Frontal cortex (tissue), 4 donors: Measurements from ENCODE around the gene GLT8D1. TPM values are rescaled to one million over a fixed set of nuclear protein-coding genes. Genes with fewer than 3 reads are reported as not detected.
A peak's percentile ranks its signal among the peaks of the same experiment; 100 is the strongest.

Experiments
- DNase-seq, 2 donors: peaks; one replicate each; pipeline ENCODE4 v3.0.0; 2012; ENCODE audit warnings: low spot score in 2 of 2
- FAIRE-seq: peaks from 2 replicates; lab custom pipeline; 2012; peaks lifted over from hg19 to GRCh38; lab: Jason Lieb, UNC
- total RNA-seq: library from RNA; depleted of rRNA; stranded (reverse); fragments of >200 nt; gene quantifications from one replicate; pipeline ENCODE4 v1.2.3, GENCODE V29; 2014
- donor health status: control.
- donor health status: control.
- donor health status: control.

Gene GLT8D1
- total RNA-seq, 1 donor from 2014 or later = 57.9 TPM

DNA sequence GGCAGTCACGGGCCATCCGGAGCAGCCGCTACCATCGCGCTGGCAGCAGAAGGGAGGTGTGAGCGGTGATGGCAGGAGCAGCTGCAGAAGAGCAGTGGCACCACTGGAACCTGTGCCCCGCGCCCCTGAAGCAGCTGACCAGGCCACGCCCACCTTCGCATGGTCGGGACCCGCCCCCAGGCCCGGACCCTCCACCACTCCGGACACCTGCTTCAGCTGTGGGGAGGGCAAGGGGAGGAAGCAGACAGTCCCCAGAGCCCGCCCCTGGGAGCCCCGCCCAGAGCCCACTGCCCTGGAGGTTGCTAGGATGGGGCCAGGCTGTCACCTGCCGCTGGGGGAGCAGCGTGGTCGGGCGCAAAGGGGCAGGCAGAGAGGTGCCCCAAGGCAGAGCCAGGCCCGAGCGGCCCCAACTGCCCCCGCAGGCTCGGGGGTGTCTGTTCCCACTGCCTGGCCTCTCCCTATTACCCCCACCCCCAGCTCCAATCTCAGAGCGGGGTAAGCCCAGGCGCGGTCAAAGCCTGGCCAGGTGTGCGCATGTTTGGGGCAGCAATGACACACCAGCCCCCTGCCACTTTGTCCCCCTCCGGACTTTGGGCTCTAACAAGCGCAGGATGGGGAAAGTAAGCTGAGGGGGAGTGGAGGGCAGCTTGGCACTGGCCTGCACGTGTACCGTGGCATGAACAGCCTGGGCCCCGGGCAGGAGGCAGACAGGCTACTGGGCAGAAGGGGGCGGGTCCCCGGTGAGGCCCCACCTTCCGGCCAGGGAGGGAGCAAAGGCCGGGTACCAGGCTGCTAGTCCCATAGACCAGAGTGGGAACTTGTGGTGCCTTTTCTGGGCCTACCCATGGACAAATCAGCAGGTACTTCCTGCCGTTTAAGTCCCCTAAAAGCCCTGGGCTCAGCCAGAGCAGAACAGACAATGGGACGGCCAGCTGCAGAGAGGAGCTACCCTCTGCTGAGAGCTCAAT, 9.0 kb upstream of the GLT8D1 start:
- DNase-seq (no peak), FAIRE-seq (no peak)

DNA sequence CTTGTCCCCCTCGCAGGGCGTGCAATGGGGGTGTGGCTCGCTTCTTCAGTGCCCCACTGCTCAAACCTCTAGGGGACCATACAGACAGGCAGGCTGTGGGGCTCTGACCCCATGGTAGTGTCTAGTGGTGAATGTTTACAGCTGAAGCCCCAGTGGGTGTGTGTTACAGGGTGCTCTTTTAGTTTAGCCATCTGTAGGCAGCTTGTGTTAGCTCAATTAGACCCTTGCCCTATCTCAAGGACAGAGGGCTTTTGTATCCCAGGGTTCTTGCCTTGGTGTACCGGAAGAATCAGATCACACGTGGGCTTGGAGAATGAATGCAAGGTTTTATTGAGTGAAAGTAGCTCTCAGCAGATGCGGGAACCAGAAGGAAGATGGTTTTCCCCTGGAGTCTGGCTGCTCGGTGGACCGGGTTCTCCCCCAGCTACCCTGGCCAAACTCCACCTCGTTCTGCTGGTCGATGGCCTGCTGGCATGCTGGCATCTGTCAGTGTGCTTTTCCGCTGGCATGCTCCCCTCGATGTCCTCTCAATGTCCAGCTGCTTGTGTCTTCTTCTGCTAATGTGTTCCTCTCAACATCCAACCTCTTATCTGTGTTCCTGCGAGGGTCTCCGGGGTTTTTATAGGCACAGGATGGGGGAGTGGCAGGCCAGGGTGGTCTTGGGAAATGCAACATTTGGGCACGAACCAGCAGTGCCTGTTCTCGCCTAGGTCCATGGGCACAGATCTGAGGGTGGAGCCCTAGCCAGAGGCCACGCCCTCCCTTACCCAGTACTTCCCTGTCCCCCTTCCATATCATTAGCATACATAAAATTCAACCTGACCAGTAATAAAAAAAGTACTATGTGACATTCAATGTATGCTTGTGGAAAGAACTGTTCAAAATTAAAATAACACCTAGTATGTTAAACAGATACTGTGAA, 7.0 kb upstream of the GLT8D1 start:
- DNase-seq (no peak), FAIRE-seq (no peak)

DNA sequence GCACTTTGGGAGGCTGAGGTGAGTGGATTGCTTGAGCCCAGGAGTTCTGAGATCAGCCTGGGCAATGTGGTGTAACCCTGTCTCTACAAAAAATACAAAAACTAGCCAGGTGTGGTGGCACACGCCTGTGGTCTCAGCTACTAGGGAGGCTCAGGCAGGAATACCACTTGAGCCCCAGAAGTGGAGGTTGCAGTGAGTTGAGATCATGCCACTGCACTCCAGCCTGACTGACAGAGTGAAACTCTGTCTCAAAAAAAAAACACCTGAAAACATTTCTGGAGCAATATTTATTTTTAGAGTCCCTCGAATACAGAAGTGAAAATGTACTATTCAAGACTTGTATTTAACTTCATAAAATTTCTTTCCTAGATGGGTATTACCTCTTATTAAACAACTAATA, 4.9 kb upstream of the GLT8D1 start:
- no peak for FAIRE-seq

DNA sequence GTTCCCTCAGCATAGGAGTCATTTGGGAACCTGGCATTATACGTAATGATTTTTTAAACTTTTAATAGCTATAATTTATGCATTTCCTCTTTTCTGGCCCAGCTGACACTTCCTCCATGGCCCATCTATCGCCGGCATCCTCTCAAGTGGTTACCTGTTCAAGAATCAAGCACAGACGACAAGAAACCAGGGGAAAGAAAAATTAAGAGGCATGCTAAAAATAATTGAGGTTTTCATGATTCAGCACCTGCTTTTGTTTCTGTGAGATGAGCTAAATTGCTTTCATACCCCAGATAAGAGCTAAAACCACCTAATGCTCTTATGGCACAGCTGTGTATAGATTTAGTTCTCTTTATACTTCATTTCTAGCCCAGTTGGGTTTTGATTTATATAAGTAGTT, 2.0 kb upstream of the GLT8D1 start:
- FAIRE-seq = no peak
- DNase-seq = no peak

More for the DNA sequence above, 4.9 kb upstream of the GLT8D1 start:
- no peak for DNase-seq

DNA sequence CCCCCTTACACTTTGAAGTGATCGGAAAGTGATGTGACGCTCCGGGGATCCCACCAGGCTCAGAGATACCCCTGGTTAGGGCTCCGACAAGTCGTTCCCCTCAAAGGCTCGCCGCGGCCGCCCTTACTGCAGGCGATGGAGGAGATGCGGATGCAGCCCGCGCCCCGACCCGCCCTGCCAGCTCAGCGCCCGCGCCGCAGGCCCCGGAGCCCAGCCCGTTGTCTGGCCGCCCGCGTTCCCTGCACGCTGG, 228 bp downstream of the GLT8D1 start:
- no peak for FAIRE-seq
- no peak for DNase-seq

DNA sequence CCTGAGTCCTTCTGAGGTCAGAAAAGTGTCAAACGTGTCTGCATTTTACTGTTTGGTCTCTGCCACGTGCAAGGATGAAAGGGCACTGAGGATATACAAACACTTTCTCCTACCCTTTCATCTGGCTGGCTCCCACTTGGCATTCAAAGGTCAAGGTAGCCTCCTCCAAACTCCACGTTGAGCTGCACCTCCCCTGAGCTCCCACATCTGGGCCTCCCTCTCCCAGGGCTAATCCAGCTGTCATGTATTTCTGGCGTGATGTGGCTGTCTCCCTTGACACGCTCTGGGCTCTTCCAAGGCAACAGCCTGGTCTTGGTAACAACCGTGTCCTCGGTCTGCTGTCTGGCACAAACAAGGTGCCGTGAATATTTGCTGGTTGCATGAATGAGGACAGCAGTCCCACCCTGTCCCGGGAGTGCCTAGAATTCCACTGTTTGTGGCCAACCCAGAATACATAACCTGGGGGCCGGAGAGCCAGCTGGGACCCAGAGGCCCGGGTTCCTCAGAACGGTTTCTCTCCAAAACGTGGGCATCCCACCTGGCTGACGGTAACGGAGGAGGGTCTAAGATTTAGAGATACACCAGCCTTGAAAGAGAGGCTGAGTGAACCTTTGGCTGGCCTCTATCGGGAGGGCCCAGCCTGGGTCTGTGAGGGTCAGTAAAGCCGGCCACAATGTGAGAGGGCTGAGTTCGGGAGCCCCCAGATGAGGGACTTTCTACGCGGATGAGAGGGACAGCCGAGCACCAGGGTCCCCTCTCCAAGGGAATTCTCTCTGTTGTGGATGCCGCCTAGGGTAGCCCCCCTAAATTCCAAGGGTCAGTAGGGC, 767 bp downstream of the GLT8D1 start:
- peak in 1 of 2 donors; percentile 26 for DNase-seq
- FAIRE-seq = no peak

DNA sequence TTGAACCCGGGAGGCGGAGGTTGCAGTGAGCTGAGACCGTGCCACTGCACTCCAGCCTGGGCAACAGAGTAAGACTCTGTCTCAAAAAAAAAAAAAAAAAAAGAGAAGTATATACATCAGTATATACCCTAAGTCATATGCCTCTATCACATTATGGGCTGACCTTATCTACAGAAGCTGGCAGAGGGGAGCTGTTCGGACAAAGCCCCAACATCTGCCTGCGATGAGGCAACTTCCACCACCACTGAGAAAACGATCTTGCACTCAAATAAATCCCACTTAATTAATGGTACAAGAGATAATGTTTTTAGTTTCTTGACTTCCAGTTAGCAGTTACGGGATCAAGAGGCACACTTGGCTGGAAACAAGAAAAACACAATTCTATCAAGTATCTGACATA, 2.2 kb downstream of the GLT8D1 start:
- no peak for FAIRE-seq
- no peak for DNase-seq

DNA sequence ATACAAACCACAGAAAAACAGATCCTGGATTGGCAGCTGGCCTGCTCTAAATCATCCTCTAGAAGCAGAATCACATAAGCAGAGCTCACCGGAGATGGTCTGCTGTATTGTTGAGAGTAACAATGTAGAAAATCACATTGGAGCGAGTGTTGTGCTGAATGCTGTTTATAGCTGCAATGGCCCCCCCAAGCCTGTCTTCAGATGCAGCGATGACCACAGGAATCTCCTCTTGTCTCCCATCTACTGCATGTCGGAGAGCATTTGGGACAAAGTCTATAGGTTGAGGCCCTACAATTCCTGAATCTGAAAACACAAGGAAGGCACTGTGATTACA, 8.0 kb downstream of the GLT8D1 start:
- FAIRE-seq = no peak

DNA sequence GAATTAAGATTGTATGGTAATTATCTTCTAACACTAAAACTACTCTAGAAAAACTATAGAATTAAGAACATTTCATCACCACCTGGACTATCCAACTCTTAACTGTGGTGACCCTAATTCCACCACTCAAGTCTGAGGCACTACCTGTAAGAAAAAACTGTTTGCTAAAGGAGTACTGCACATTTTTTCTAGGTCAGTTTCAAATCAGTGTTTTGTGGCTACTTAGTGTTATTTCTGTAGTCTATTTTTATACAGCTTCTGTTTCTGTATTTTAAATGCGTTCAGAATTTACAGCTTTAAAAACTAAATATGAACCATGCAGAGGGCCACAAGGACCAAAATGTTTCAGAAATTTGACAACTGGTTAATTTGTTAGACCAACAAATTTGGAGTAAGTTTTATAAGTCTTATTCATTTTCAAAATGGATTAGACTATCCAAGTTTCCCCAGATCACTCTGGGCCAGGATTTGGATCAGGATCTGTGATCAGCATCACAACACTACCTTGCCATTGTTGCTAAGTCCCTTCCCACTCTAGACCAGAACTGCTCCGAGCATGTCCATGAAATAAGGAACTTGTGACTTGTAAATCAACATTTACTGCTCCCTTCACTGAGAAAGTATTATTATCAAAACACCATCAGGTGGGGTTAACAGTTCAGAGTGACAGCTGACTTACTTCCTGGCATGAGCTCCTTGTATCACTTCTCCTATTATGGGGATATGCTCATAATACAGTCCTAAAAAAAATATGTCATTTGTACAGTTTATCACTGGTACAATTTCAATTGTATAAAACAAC, 8.6 kb downstream of the GLT8D1 start:
- no peak for FAIRE-seq
- no peak for DNase-seq

More for the DNA sequence above, 8.0 kb downstream of the GLT8D1 start:
- no peak for DNase-seq

DNA sequence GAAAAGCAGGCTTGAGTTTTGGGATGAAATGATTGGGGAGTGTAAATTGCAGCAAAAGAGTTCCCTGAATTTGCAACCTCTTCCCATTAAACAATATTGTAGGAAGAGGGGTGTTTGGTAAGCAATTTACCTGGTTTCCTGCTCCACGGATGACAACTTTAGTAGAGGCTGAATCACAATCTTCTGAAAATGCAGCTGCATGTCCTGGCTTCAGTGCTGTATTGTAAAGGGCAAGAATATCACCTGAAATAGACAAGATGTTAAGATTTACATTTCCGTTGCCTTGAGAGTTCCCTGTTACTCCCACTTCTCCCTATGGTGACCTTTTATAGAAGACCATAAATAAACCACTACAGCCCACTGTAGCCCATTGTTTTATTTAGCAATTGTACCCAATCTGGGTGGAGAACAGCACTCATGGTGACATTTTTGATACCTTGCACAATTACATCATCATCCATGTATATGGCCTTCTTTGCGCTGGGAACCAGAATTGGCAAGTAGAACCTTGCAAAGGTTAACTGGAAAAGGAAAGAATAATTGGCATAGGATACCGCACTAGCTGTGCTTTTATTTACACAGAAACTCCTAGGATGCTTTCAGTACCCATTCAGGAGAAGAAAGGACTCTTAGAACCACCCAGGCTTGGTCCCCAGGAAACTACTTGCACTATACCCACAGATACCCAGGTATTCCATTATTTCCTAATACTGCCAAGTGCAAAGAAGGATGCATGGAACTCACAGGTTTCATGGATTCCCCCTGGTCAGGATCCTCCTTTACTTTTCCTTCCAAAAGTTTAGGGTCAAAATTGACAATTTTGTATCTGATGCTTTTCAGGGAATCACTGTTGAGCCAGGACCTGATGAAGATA, 9.6 kb downstream of the GLT8D1 start:
- FAIRE-seq (no peak), DNase-seq (no peak)

DNA sequence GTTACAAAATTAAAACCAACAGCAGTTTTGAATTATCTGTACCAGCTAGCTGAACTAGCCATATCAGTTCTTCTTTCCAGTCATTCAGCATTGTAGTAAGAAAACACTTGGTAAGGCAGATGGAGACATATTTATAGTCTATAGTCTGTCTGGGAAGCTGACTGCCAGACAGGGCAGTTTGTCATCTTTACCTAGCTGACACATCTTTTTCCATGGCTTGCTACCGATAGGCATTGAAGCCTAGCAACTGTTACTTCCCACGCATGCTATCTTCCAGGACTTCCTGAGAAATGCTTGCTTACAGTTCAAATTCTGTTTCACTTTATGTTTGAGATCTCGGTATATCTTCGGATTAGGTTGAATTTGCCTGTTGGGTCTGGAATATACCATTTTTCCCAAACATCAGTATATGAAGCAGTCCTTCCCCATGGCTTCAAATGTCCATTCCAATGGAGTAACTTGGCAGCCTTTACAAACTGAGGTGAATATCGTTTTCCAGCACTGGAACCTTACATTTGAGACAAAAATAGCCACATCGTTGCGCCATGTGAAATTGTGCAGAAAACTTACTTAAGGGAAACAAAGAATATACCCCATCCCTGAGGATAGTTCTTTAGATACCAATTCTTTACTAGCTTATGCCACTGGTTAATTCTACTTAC, 10.9 kb downstream of the GLT8D1 start:
- DNase-seq (no peak), FAIRE-seq (no peak)

DNA sequence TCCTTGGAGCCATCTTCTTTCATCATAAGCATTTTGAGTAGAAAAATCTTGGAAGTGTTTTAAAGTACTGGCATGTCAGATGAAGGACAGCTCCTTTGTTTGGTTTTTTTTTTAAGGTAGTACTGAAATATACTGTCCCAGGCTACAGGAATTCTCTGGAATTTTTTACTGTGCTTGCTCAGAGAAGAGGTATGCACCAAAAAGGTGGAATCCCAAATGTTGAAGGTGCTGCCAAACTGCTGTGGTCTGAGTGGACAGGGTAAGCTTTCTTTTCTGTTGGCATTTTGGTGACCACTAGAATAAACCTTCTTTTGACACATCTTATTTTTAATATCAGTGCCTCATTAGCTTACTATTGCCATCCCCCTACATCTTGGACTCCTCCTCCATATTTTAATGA, 12.5 kb downstream of the GLT8D1 start:
- FAIRE-seq (no peak), DNase-seq (no peak)

DNA sequence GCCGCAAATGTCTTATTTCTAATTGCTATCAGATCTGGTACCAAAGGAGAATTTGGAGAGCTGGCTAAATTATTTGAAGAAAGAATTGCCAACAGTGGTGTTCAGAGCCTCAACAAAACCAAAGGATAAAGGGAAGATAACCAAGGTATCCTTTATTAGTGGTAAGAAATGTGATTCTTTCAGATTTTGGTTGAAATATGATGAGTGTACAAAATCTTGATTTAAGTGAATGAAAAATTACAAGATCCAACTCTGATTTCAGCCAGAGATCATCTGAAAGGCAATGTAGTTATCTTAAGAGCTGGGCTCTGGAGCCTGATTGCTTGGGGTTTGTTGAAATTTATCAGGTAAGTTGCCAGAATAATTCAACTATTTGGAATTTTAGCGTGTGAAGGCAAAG, 15.0 kb downstream of the GLT8D1 start:
- DNase-seq (no peak), FAIRE-seq (no peak)

DNA sequence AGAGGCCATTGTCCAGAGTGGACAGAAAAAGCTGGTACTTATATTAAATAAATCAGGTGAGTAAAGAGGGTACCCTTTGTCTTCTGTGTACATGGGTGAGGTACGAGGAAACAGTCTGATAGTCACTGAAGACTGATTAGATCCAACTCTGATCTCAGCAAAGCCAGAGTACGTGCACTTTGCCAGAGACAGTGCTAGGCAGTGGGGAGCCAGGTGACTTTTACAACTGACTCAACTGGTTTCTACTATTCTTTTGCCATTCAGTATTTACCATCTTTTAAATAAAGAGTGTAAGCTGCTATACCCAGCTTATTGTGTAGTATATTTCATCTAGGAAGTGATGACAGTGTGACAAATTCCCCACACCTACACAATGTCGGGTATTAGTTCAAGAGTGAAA, 16.4 kb downstream of the GLT8D1 start:
- no peak for DNase-seq
- no peak for FAIRE-seq

DNA sequence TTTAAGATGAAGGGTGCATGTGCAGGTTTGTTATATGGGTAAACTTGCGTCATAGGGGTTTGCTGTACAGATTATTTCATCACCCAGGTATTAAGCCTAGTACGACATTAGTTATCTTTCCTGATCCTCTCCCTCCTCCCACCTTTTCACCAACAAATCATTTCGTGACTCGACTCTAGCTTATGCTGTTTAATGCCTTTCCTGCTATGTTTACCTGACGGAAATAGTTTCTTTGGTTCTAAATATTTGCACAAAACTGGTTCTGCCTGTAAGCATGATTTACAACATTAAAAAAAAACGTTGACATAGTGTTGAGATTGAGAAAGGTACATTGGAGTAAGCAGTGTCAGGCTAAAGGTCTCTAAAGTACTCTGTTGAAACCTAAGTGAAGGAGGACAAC, 17.3 kb downstream of the GLT8D1 start:
- FAIRE-seq (no peak), DNase-seq (no peak)

DNA sequence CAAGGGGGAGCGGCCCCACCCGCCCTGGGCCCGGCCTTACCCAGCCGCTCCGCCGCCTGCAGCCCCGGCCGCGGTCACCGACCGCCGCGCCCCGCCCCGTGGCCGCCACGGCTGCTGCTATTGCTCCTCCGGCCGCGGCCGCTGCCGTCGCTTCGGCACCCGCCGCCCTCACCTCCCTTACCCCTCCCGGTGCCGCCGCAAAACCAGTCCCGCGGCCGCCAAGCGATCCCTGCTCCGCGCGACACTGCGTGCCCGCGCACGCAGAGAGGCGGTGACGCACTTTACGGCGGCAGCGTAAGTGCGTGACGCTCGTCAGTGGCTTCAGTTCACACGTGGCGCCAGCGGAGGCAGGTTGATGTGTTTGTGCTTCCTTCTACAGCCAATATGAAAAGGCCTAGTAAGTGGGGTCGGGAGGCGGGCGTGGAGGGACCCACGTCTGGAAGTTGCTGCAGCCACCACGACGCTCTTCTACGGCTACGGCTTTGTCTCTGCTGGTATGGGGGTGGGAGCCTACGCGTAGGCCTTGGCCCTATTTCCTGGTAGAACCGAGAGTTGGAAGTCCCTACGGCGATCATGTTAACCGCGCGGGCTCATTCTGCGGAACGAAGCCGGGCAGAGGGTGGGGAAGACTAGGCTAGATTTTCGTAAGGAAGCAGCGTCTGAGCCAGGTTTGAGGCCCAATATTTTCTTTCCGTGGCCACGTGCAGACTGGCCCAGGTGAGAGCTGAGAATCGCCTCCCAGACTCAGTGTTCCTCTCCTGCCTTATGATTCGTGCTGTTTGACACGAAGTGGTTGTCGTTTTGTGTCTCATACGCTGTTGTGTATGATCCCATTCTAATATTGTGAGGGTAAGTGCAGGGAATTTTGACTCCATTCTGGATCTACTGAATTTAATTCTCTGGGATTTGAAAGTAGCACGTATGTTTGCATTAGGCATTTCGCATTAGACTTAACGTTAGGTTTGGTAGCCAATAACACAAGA, 19.6 kb downstream of the GLT8D1 start, which contains the start of the genes GNL3 and PBRM1:
TSS of gene GNL3 (plus strand) at position 324 of the 983 bp plus-strand sequence. CDS start at position 385, 61 bp downstream.
TSS of gene PBRM1 (minus strand) at position 205 of the 983 bp plus-strand sequence.
- FAIRE-seq (no peak), DNase-seq (peak; percentile 89 to 90)

DNA sequence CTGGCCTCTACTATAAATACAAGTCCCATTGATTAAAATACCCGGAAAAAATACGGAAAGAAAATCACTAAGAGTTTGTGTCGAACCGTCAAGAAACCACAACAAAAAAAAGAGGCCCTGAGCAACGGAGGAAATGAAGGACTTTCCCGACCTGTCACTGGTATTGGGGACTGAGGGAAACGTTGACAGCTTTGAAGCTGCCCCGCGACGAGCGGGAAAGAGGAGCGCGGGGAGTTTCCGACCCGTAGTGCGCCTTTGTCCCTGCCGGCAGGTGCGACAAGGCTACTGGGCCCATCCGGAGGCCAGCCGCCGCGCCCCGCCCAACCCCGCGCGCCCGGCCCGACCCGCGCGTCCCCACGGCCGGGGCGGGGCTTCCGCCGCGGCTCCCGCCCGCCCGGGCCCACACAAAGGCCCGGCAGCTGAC, 20.3 kb downstream of the GLT8D1 start:
- no peak for FAIRE-seq
- DNase-seq = peak; percentile 91 to 96
